K562 (cell line): ENCODE measurements around the gene SIM2.

Experiments
- BCLAF1 ChIP-seq, 2 experiments: fragments of 450-650 bp in 1 of 2; IDR thresholded peaks; 2 replicates each; pipeline ENCODE4 v1.6.1; 2011 to 2017; ENCODE audit warnings: low read depth in 2 of 2, antibody characterized with exemption in 1 of 2, borderline replicate concordance in 1 of 2, low read length in 1 of 2, mild to moderate bottlenecking in 1 of 2, mixed read lengths in 1 of 2; ENCODE audit not compliant: control insufficient read depth in 1 of 2
- CEBPB ChIP-seq: fragments of 450-650 bp; IDR thresholded peaks from 2 replicates; pipeline ENCODE4 v1.6.1; 2016; ENCODE audit warnings: missing genetic modification characterization, missing compliant biosample characterization
- CTCF ChIP-seq, 3 experiments: IDR thresholded peaks in 2 of 3; conservative IDR thresholded peaks in 1 of 3; 2 replicates each; pipeline ENCODE4 v1.5.1; 2011 to 2012; ENCODE audit warnings: low read length in 3 of 3, mild to moderate bottlenecking in 3 of 3, control low read depth in 2 of 3, improper control_type of control experiment in 1 of 3, inconsistent platforms in 1 of 3, low read depth in 1 of 3, mixed read lengths in 1 of 3, moderate library complexity in 1 of 3; ENCODE audit not compliant: insufficient read depth in 2 of 3
- DNMT1 ChIP-seq: fragments of 450-650 bp; IDR thresholded peaks from 2 replicates; pipeline ENCODE4 v1.6.1; 2016; ENCODE audit warnings: antibody characterized with exemption, mild to moderate bottlenecking
- KDM1A ChIP-seq, 2 experiments: fragments of 450-650 bp; IDR thresholded peaks; 2 replicates each; pipeline ENCODE4 v1.6.1; 2016; ENCODE audit warnings: mild to moderate bottlenecking in 2 of 2
- KLF16 ChIP-seq: IDR thresholded peaks from 2 replicates; pipeline ENCODE4 v1.6.1; 2016; ENCODE audit warnings: antibody characterized with exemption
- NFE2L1 ChIP-seq: fragments of 450-650 bp; IDR thresholded peaks from 2 replicates; pipeline ENCODE4 v1.6.1; 2016; ENCODE audit warnings: missing genetic modification characterization, low read depth, mild to moderate bottlenecking, missing compliant biosample characterization, moderate library complexity, borderline replicate concordance
- NFIX ChIP-seq: fragments of 250-450 bp; sonication (Bioruptor Pico); IDR thresholded peaks from 2 replicates; pipeline ENCODE4 v1.4.0; 2020; ENCODE audit warnings: low read depth, mild to moderate bottlenecking, moderate library complexity
- POLR2AphosphoS5 ChIP-seq: IDR thresholded peaks from 2 replicates; pipeline ENCODE4 v1.6.1; 2011; ENCODE audit warnings: mild to moderate bottlenecking, low read depth, low read length, moderate library complexity; ENCODE audit not compliant: control insufficient read depth, insufficient read depth
- STAG1 ChIP-seq: sonication (generic); formaldehyde crosslinking; IDR thresholded peaks from 2 replicates; pipeline ENCODE4 v1.5.0; 2020; ENCODE audit warnings: missing genetic modification reagents, borderline replicate concordance
- TAF1 ChIP-seq: IDR thresholded peaks from 2 replicates; pipeline ENCODE4 v1.6.1; 2011; ENCODE audit warnings: mild to moderate bottlenecking, low read length, moderate library complexity; ENCODE audit not compliant: insufficient read depth, control insufficient read depth, severe bottlenecking; ENCODE audit errors: extremely low read depth
- YBX1 ChIP-seq: fragments of 450-650 bp; IDR thresholded peaks from 2 replicates; pipeline ENCODE4 v1.7.1; 2016; ENCODE audit warnings: mild to moderate bottlenecking
- ZNF79 ChIP-seq: fragments of 250-450 bp; sonication (Bioruptor Pico); IDR thresholded peaks from 2 replicates; pipeline ENCODE4 v1.4.0; 2020; ENCODE audit warnings: low read depth, mild to moderate bottlenecking, moderate library complexity

- TF ChIP-seq NFIX (no peak), CTCF (IDR thresholded peaks at IDR 0.05 in 2 of 3, conservative IDR thresholded peaks at IDR 0.05 in 1 of 3; ENCODE audit: insufficient read depth in 2 of 3, low read depth in 1 of 3, low read length in 3 of 3) (no peak), POLR2AphosphoS5 (no peak), TAF1 (no peak), BCLAF1 (IDR thresholded peaks at IDR 0.05; ENCODE audit: borderline replicate concordance in 1 of 2, control insufficient read depth in 1 of 2, low read depth in 2 of 2, low read length in 1 of 2) (no peak), KDM1A (IDR thresholded peaks at IDR 0.05) (no peak), YBX1 (no peak), KLF16 (no peak), NFE2L1 (no peak), STAG1 (CRISPR knock-in tag) (no peak), DNMT1 (no peak), CEBPB (tag) (no peak), ZNF79 (CRISPR knock-in tag) (no peak)
These were observed 8.9 kb downstream of the SIM2 start for GRCh38 chr21:36707763-36708285.
